PC-9 (cell line): Measurements from ENCODE around the gene ARID5B. TPM values are rescaled to one million over a fixed set of nuclear protein-coding genes. Genes with fewer than 3 reads are reported as not detected.

Source experiments
- BruUV-seq: library from RNA; stranded (reverse); fragments of 400-500 nt; replicated peaks from 2 replicates; lab custom pipeline; 2021; lab: Mats Ljungman, UMichigan
- CTCF ChIA-PET: fragments of 300-600 bp; sonication (Branson Sonifier 250); formaldehyde crosslinking; loops from one replicate; lab custom pipeline; 2022; ENCODE audit warnings: antibody characterized with exemption; lab: Charles Lee
- POLR2A ChIA-PET: fragments of 300-600 bp; sonication (Branson Sonifier 250); formaldehyde crosslinking; loops from one replicate; lab custom pipeline; 2022; ENCODE audit warnings: antibody characterized with exemption; ENCODE audit not compliant: unreplicated experiment; lab: Charles Lee
- DNase-seq, 2 experiments: peaks; one replicate each; pipeline versions ENCODE4 v3.0.0 to v3.0.0-alpha.2; 2015 to 2022; ENCODE audit warnings: mixed read lengths in 1 of 2
- H2AFZ ChIP-seq: fragments of 200-600 bp; sonication (generic); 2 replicates; pipeline ENCODE4 v1.8.1; 2017; ENCODE audit warnings: antibody characterized with exemption
- H3F3A ChIP-seq: fragments of 200-600 bp; sonication (generic); 2 replicates; pipeline ENCODE4 v1.8.1; 2017; ENCODE audit warnings: antibody characterized with exemption, mild to moderate bottlenecking, low read depth; ENCODE audit not compliant: insufficient read depth
- H3K27ac ChIP-seq: fragments of 200-600 bp; sonication (generic); 2 replicates; pipeline ENCODE4 v1.6.1; 2016; ENCODE audit warnings: mixed run types
- H3K27me3 ChIP-seq: fragments of 200-600 bp; sonication (generic); 2 replicates; pipeline ENCODE4 v1.6.1; 2016; ENCODE audit warnings: low read depth, mixed run types; ENCODE audit not compliant: insufficient read depth
- H3K36me3 ChIP-seq: fragments of 200-600 bp; sonication (generic); 2 replicates; pipeline ENCODE4 v1.6.1; 2016; ENCODE audit warnings: low read depth, mixed run types
- H3K4me1 ChIP-seq: fragments of 200-600 bp; sonication (generic); replicated peaks from 2 replicates; pipeline ENCODE4 v1.6.1; 2016; ENCODE audit warnings: mixed run types; ENCODE audit not compliant: insufficient read depth
- H3K4me2 ChIP-seq: fragments of 200-600 bp; sonication (generic); 2 replicates; pipeline ENCODE4 v1.6.1; 2017; ENCODE audit warnings: mixed run types
- H3K4me3 ChIP-seq: fragments of 200-600 bp; sonication (generic); 2 replicates; pipeline ENCODE4 v1.6.1; 2016; ENCODE audit warnings: mixed run types
- H3K79me2 ChIP-seq: fragments of 200-600 bp; sonication (generic); 2 replicates; pipeline ENCODE4 v1.6.1; 2017; ENCODE audit warnings: low read depth, mixed run types
- H3K9me2 ChIP-seq: fragments of 200-600 bp; sonication (generic); 2 replicates; pipeline ENCODE4 v1.8.1; 2017; ENCODE audit warnings: mild to moderate bottlenecking; ENCODE audit not compliant: insufficient read depth
- H3K9me3 ChIP-seq: fragments of 200-600 bp; sonication (generic); 2 replicates; pipeline ENCODE4 v1.8.1; 2016; ENCODE audit warnings: low read depth; ENCODE audit not compliant: insufficient read depth
- H4K20me1 ChIP-seq: fragments of 200-600 bp; sonication (generic); 2 replicates; pipeline ENCODE4 v1.8.1; 2017; ENCODE audit not compliant: insufficient read depth
- CTCF ChIP-seq: fragments of 200-600 bp; sonication (generic); conservative IDR thresholded peaks from 2 replicates; pipeline ENCODE4 v1.6.1; 2017; ENCODE audit warnings: mixed run types, antibody characterized with exemption, mild to moderate bottlenecking, moderate library complexity
- EZH2 ChIP-seq: fragments of 200-600 bp; sonication (generic); IDR thresholded peaks from 2 replicates; pipeline ENCODE4 v1.8.0; 2017; ENCODE audit warnings: antibody characterized with exemption, low read depth
- intact Hi-C: fragments of 100-400 bp; cut with micrococcal nuclease; formaldehyde crosslinking; loops from one replicate; pipeline ENCODE4 v1.10.0; 2022; ENCODE audit not compliant: unreplicated experiment
- total RNA-seq: library from RNA; stranded (reverse); gene quantifications from 2 replicates; pipeline ENCODE4 v1.2.3, GENCODE V29; 2021

The ARID5B gene
- total RNA-seq, 1 experiment from 2014 or later = 7.4 TPM

- H3K4me3 ChIP-seq = no peak overlapping the region
- H3K4me1 ChIP-seq = no peaks in the 10 kb centered on the region
- intact Hi-C loops = no loop called here
- BruUV-seq = no TSS peak
- ChIA-PET POLR2A (no interaction called here), CTCF (no interaction called here)
- H3K27me3 ChIP-seq = no peaks in the 10 kb centered on the region
- H4K20me1 ChIP-seq = no peaks in the 10 kb centered on the region
- no peak for DNase-seq
- no peak for TF ChIP-seq CTCF
- TF ChIP-seq EZH2 = no peak
- no peak overlapping the region for H3K4me2 ChIP-seq
- H3K9me2 ChIP-seq = no peaks in the 10 kb centered on the region
- H3K36me3 ChIP-seq = no peaks in the 10 kb centered on the region
- H3K9me3 ChIP-seq = no peaks in the 10 kb centered on the region
- no peaks in the 10 kb centered on the region for H3F3A ChIP-seq
- H3K27ac ChIP-seq = no peak overlapping the region
- H2AFZ ChIP-seq = no peak overlapping the region
- H3K79me2 ChIP-seq = no peaks in the 10 kb centered on the region
These were observed 59.8 kb downstream of the ARID5B start for GRCh38 chr10:61961278-61961677.

DNA sequence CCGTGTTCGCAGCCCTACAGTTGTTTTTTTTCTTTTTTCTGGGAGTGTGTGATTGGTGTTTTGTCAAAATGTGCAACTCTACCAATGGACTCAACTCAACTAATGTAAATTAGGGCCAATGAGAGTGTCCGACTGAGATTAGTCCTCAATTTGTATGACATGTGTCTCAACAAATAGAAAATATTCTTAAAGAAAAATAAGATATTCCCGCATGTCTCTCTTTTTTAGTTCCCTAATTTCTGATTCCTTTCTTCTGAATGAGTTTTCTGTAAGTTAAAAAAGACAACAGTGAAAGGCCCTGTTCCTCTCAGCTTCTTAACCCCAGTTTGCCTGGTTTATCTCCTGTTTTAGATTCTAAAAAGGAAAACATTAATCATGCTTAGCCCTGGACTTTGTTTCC is 61.5 kb downstream of the ARID5B start:
- Histone ChIP-seq H3K4me1 (no peaks in the 10 kb centered on the region), H3K79me2 (no peaks in the 10 kb centered on the region), H3K27ac (no peak overlapping the region), H2AFZ (no peak overlapping the region), H3F3A (no peaks in the 10 kb centered on the region), H3K9me2 (no peaks in the 10 kb centered on the region), H3K36me3 (no peaks in the 10 kb centered on the region), H4K20me1 (no peaks in the 10 kb centered on the region), H3K4me3 (no peak overlapping the region), H3K27me3 (no peaks in the 10 kb centered on the region), H3K4me2 (no peak overlapping the region), H3K9me3 (no peaks in the 10 kb centered on the region)
- CTCF ChIA-PET = no interaction called here
- BruUV-seq = no TSS peak
- POLR2A ChIA-PET = no interaction called here
- TF ChIP-seq EZH2 (no peak), CTCF (no peak)
- intact Hi-C loops = no loop called here
- DNase-seq = no peak

GRCh38 chr10:61963669-61964058 is 62.2 kb downstream of the ARID5B start:
- no peaks in the 10 kb centered on the region for H3K27me3 ChIP-seq
- no peak overlapping the region for H3K4me2 ChIP-seq
- H3K4me3 ChIP-seq = no peak overlapping the region
- CTCF ChIA-PET = no interaction called here
- TF ChIP-seq CTCF = no peak
- H2AFZ ChIP-seq = no peak overlapping the region
- no peaks in the 10 kb centered on the region for H3K4me1 ChIP-seq
- DNase-seq = no peak
- H3F3A ChIP-seq = no peaks in the 10 kb centered on the region
- H3K79me2 ChIP-seq = no peaks in the 10 kb centered on the region
- no peak overlapping the region for H3K27ac ChIP-seq
- no peaks in the 10 kb centered on the region for H4K20me1 ChIP-seq
- intact Hi-C loops = no loop called here
- BruUV-seq = no TSS peak
- H3K9me2 ChIP-seq = no peaks in the 10 kb centered on the region
- H3K36me3 ChIP-seq = no peaks in the 10 kb centered on the region
- H3K9me3 ChIP-seq = no peaks in the 10 kb centered on the region
- POLR2A ChIA-PET = no interaction called here
